ENCODE measurements around the gene ELOVL5. TPM values are rescaled to one million over a fixed set of nuclear protein-coding genes. Genes with fewer than 3 reads are reported as not detected.
"Not testable (repeated sequence)": the region's sequence is repeated elsewhere in the genome, so short reads cannot be mapped to it uniquely, and the experiment has no call there.

Gene ELOVL5
- total and polyA plus RNA-seq, 2 experiments from 2014 or later = 83.3 to 180 TPM

- Histone ChIP-seq H3K4me1 (ENCODE audit: insufficient read depth) (peaks cover 17% of the 10 kb centered on the region), H3K79me2 (replicated peaks; ENCODE audit: insufficient read depth) (peaks cover 100% of the 10 kb centered on the region), H3K36me3 (ENCODE audit: insufficient read depth) (no peaks in the 10 kb centered on the region), H2AFZ (no peak overlapping the region), H4K20me1 (replicated peaks; ENCODE audit: insufficient read depth) (peaks cover 79% of the 10 kb centered on the region), H3K27ac (ENCODE audit: low read depth) (no peak overlapping the region), H3K9me2 (ENCODE audit: insufficient read depth) (no peaks in the 10 kb centered on the region), H3K4me2 (no peak overlapping the region), H3K27me3 (ENCODE audit: insufficient read depth) (no peaks in the 10 kb centered on the region), H3F3A (replicated peaks; ENCODE audit: low read depth) (no peaks in the 10 kb centered on the region), H3K4me3 (no peak overlapping the region)
- ATAC-seq = no peak
- DNase-seq (ENCODE audit: low spot score) = no peak
- no peaks in the 10 kb centered on the region for H3K27me3 Mint-ChIP-seq (ENCODE audit: insufficient read depth, low read depth, poor library complexity)
- H3K9me3 Mint-ChIP-seq = no peaks in the 10 kb centered on the region
- H3K27ac Mint-ChIP-seq = no peak overlapping the region
- TF ChIP-seq ETS1 (IDR thresholded peaks at IDR 0.05) (no peak), EZH2phosphoT487 (IDR thresholded peaks at IDR 0.05; ENCODE audit: unreplicated experiment) (no peak), CTCF (conservative IDR thresholded peaks at IDR 0.05; ENCODE audit: low read depth in 2 of 2) (no peak), ZNF331 (CRISPR knock-in tag; IDR thresholded peaks at IDR 0.05; ENCODE audit: low read depth) (no peak), STAT1 (IDR thresholded peaks at IDR 0.05; ENCODE audit: unreplicated experiment) (no peak), NANOG (IDR thresholded peaks at IDR 0.05; ENCODE audit: borderline replicate concordance) (no peak), POLR2AphosphoS5 (IDR thresholded peaks at IDR 0.05; ENCODE audit: low read depth) (no peak), EZH2 (IDR thresholded peaks at IDR 0.05; ENCODE audit: low read depth, unreplicated experiment) (no peak), CREB1 (CRISPR knock-in tag; IDR thresholded peaks at IDR 0.05; ENCODE audit: low read depth) (no peak)
- peaks cover 29% of the 10 kb centered on the region for H3K4me1 Mint-ChIP-seq
- H3K36me3 Mint-ChIP-seq (ENCODE audit: low read depth) = no peaks in the 10 kb centered on the region
- H3K4me3 Mint-ChIP-seq = no peak overlapping the region
Observed at GRCh38 chr6:53318429-53318828, 30.3 kb downstream of the ELOVL5 start.

- Histone ChIP-seq H3K4me3 (no peak overlapping the region), H3K4me1 (ENCODE audit: insufficient read depth) (peaks cover 14% of the 10 kb centered on the region), H3K4me2 (no peak overlapping the region), H3F3A (replicated peaks; ENCODE audit: low read depth) (no peaks in the 10 kb centered on the region), H4K20me1 (replicated peaks; ENCODE audit: insufficient read depth) (peaks cover 79% of the 10 kb centered on the region), H3K27me3 (ENCODE audit: insufficient read depth) (no peaks in the 10 kb centered on the region), H3K36me3 (ENCODE audit: insufficient read depth) (no peaks in the 10 kb centered on the region), H3K27ac (ENCODE audit: low read depth) (no peak overlapping the region), H3K79me2 (replicated peaks; ENCODE audit: insufficient read depth) (peaks cover 100% of the 10 kb centered on the region), H3K9me2 (ENCODE audit: insufficient read depth) (no peaks in the 10 kb centered on the region), H2AFZ (no peak overlapping the region)
- no peak overlapping the region for H3K27ac Mint-ChIP-seq
- H3K27me3 Mint-ChIP-seq (ENCODE audit: insufficient read depth, low read depth, poor library complexity) = no peaks in the 10 kb centered on the region
- H3K36me3 Mint-ChIP-seq (ENCODE audit: low read depth) = no peaks in the 10 kb centered on the region
- no peak for ATAC-seq
- no peak for TF ChIP-seq NANOG (IDR thresholded peaks at IDR 0.05; ENCODE audit: borderline replicate concordance)
- TF ChIP-seq ZNF114 (CRISPR knock-in tag; IDR thresholded peaks at IDR 0.05) = no peak
- TF ChIP-seq ETS1 (IDR thresholded peaks at IDR 0.05) = no peak
- TF ChIP-seq EZH2phosphoT487 (IDR thresholded peaks at IDR 0.05; ENCODE audit: unreplicated experiment) = no peak
- TF ChIP-seq EZH2 (IDR thresholded peaks at IDR 0.05; ENCODE audit: low read depth, unreplicated experiment) = no peak
- no peak for TF ChIP-seq ZNF331 (CRISPR knock-in tag; IDR thresholded peaks at IDR 0.05; ENCODE audit: low read depth)
- no peak for TF ChIP-seq JUNB (IDR thresholded peaks at IDR 0.05; ENCODE audit: unreplicated experiment)
- TF ChIP-seq CTCF (conservative IDR thresholded peaks at IDR 0.05; ENCODE audit: low read depth in 2 of 2) = no peak
- TF ChIP-seq CREB1 (CRISPR knock-in tag; IDR thresholded peaks at IDR 0.05; ENCODE audit: low read depth) = no peak
- no peak overlapping the region for H3K4me3 Mint-ChIP-seq
- H3K9me3 Mint-ChIP-seq = no peaks in the 10 kb centered on the region
- H3K4me1 Mint-ChIP-seq = peaks cover 27% of the 10 kb centered on the region
- no peak for DNase-seq (ENCODE audit: low spot score)
Observed at GRCh38 chr6:53317861-53318260, 30.9 kb downstream of the ELOVL5 start.

- H3K4me1 Mint-ChIP-seq = peaks cover 24% of the 10 kb centered on the region
- H3K36me3 Mint-ChIP-seq (ENCODE audit: low read depth) = not testable (repeated sequence)
Observed at GRCh38 chr6:53317299-53317698, 31.5 kb downstream of the ELOVL5 start.

More at GRCh38 chr6:53317299-53317698, 31.5 kb downstream of the ELOVL5 start:
- H4K20me1 ChIP-seq (replicated peaks; ENCODE audit: insufficient read depth) = peaks cover 75% of the 10 kb centered on the region
- H3K9me2 ChIP-seq (ENCODE audit: insufficient read depth); H3K36me3 ChIP-seq (ENCODE audit: insufficient read depth); H3K27ac Mint-ChIP-seq; H3K4me1 ChIP-seq (ENCODE audit: insufficient read depth); H3K27me3 Mint-ChIP-seq (ENCODE audit: insufficient read depth, low read depth, poor library complexity); H3K27ac ChIP-seq (ENCODE audit: low read depth); H3K4me2 ChIP-seq; H3K9me3 Mint-ChIP-seq; H2AFZ ChIP-seq; ATAC-seq; DNase-seq (ENCODE audit: low spot score); H3K4me3 Mint-ChIP-seq; H3K27me3 ChIP-seq (ENCODE audit: insufficient read depth); H3K4me3 ChIP-seq; H3F3A ChIP-seq (replicated peaks; ENCODE audit: low read depth): not testable (repeated sequence)
- H3K79me2 ChIP-seq (replicated peaks; ENCODE audit: insufficient read depth) = peaks cover 100% of the 10 kb centered on the region

All from GM23338 (cell line).